WTC11 (cell line): ENCODE measurements around the gene TNS3. TPM values are rescaled to one million over a fixed set of nuclear protein-coding genes. Genes with fewer than 3 reads are reported as not detected.
A peak's percentile ranks its signal among the peaks of the same experiment; 100 is the strongest.

Source experiments
- ATAC-seq: fragments of 200-7000 bp; cut with Tn5 transposase; 2 replicates; pipeline ENCODE4 v1.10.0; 2021; ENCODE audit warnings: mild to moderate bottlenecking, moderate library complexity
- CTCF ChIA-PET: fragments of 300-600 bp; sonication (Branson Sonifier 250); formaldehyde crosslinking; loops from one replicate; lab custom pipeline; 2021; ENCODE audit warnings: antibody characterized with exemption; lab: Charles Lee
- POLR2A ChIA-PET: fragments of 350-600 bp; sonication (Branson Sonifier 250); formaldehyde crosslinking; loops from one replicate; lab custom pipeline; 2021; ENCODE audit warnings: antibody characterized with exemption; lab: Charles Lee
- DNase-seq: peaks from one replicate; pipeline ENCODE4 v3.0.0; 2021; ENCODE audit warnings: low spot score
- H3K27ac Mint-ChIP-seq: 2 replicates; pipeline ENCODE4 v1.8.0; 2021; ENCODE audit warnings: mixed read lengths
- H3K27me3 Mint-ChIP-seq: 2 replicates; pipeline ENCODE4 v1.8.0; 2021; ENCODE audit warnings: low read depth, mild to moderate bottlenecking, moderate library complexity, mixed read lengths
- H3K36me3 Mint-ChIP-seq: 2 replicates; pipeline ENCODE4 v1.8.0; 2021; ENCODE audit warnings: mixed read lengths
- H3K4me1 Mint-ChIP-seq: 2 replicates; pipeline ENCODE4 v1.8.0; 2022; ENCODE audit warnings: mixed read lengths
- H3K4me3 Mint-ChIP-seq: 2 replicates; pipeline ENCODE4 v1.8.0; 2021; ENCODE audit warnings: mild to moderate bottlenecking, moderate library complexity, mixed read lengths
- H3K9me3 Mint-ChIP-seq: 2 replicates; pipeline ENCODE4 v1.8.0; 2021; ENCODE audit warnings: mixed read lengths
- CREB1 ChIP-seq: sonication (generic); formaldehyde crosslinking; IDR thresholded peaks from 2 replicates; pipeline ENCODE4 v1.8.0; 2023; ENCODE audit warnings: mild to moderate bottlenecking, missing genetic modification reagents
- GABPB1 ChIP-seq: sonication (generic); formaldehyde crosslinking; IDR thresholded peaks from 2 replicates; pipeline ENCODE4 v1.8.1; 2023; ENCODE audit warnings: mild to moderate bottlenecking, missing genetic modification reagents
- GRHL2 ChIP-seq: fragments of 250-450 bp; sonication (Bioruptor Pico); IDR thresholded peaks from 2 replicates; pipeline ENCODE4 v1.8.0; 2022; ENCODE audit warnings: mild to moderate bottlenecking, moderate library complexity; ENCODE audit not compliant: insufficient replicate concordance, severe bottlenecking
- IRF2 ChIP-seq: sonication (generic); formaldehyde crosslinking; IDR thresholded peaks from 2 replicates; pipeline ENCODE4 v1.8.0; 2022; ENCODE audit warnings: low read depth, missing genetic modification reagents, borderline replicate concordance
- MYBL2 ChIP-seq: sonication (generic); formaldehyde crosslinking; IDR thresholded peaks from 2 replicates; pipeline ENCODE4 v1.8.1; 2023; ENCODE audit warnings: mild to moderate bottlenecking, moderate library complexity, missing genetic modification reagents
- NFE2L1 ChIP-seq: sonication (generic); formaldehyde crosslinking; IDR thresholded peaks from 2 replicates; pipeline ENCODE4 v1.8.1; 2023; ENCODE audit warnings: missing genetic modification reagents
- SMAD4 ChIP-seq: sonication (generic); formaldehyde crosslinking; IDR thresholded peaks from 2 replicates; pipeline ENCODE4 v1.8.0; 2022; ENCODE audit warnings: mild to moderate bottlenecking, missing genetic modification reagents
- TP53 ChIP-seq: sonication (generic); formaldehyde crosslinking; IDR thresholded peaks from 2 replicates; pipeline ENCODE4 v1.8.1; 2023; ENCODE audit warnings: mild to moderate bottlenecking, missing genetic modification reagents
- total RNA-seq: library from RNA; stranded (reverse); gene quantifications from 3 replicates; pipeline ENCODE4 v1.2.3, GENCODE V29; 2021
- TF ChIP-seq, protein P1 (sequence below): sonication (generic); formaldehyde crosslinking; IDR thresholded peaks from 2 replicates; pipeline ENCODE4 v1.8.1; 2022; ENCODE audit warnings: low read depth, missing genetic modification reagents, borderline replicate concordance
- TF ChIP-seq, protein P2 (sequence below): sonication (generic); formaldehyde crosslinking; IDR thresholded peaks from 2 replicates; pipeline ENCODE4 v1.8.0; 2022; ENCODE audit warnings: mild to moderate bottlenecking, missing genetic modification reagents
- TF ChIP-seq, protein P3 (sequence below): fragments of 250-450 bp; sonication (Bioruptor Pico); conservative IDR thresholded peaks from 2 replicates; pipeline ENCODE4 v1.9.0; 2021; ENCODE audit warnings: mild to moderate bottlenecking
- TF ChIP-seq, protein P4 (sequence below): sonication (generic); formaldehyde crosslinking; IDR thresholded peaks from 2 replicates; pipeline ENCODE4 v1.8.0; 2023; ENCODE audit warnings: mild to moderate bottlenecking, missing genetic modification reagents
- TF ChIP-seq, protein P5 (sequence below): fragments of 250-450 bp; sonication (Bioruptor Pico); IDR thresholded peaks from 2 replicates; pipeline ENCODE4 v1.9.0; 2021; ENCODE audit warnings: mild to moderate bottlenecking
- TF ChIP-seq, protein P6 (sequence below): sonication (generic); formaldehyde crosslinking; IDR thresholded peaks from 2 replicates; pipeline ENCODE4 v1.8.1; 2023; ENCODE audit warnings: mild to moderate bottlenecking, missing genetic modification reagents, moderate library complexity
- TF ChIP-seq, protein P7 (sequence below): sonication (generic); formaldehyde crosslinking; IDR thresholded peaks from 2 replicates; pipeline ENCODE4 v1.8.1; 2023; ENCODE audit warnings: mild to moderate bottlenecking, missing genetic modification reagents, borderline replicate concordance
- TF ChIP-seq, protein P8 (sequence below): fragments of 250-450 bp; sonication (Bioruptor Pico); IDR thresholded peaks from 2 replicates; pipeline ENCODE4 v2.1.2; 2022; ENCODE audit warnings: mild to moderate bottlenecking, moderate library complexity
- TF ChIP-seq, protein P9 (sequence below): fragments of 250-450 bp; sonication (Bioruptor Pico); IDR thresholded peaks from 2 replicates; pipeline ENCODE4 v1.9.0; 2021; ENCODE audit warnings: moderate library complexity, mild to moderate bottlenecking, inconsistent platforms, borderline replicate concordance

The TNS3 gene
- total RNA-seq, 1 experiment from 2014 or later: 37.7 TPM

DNA sequence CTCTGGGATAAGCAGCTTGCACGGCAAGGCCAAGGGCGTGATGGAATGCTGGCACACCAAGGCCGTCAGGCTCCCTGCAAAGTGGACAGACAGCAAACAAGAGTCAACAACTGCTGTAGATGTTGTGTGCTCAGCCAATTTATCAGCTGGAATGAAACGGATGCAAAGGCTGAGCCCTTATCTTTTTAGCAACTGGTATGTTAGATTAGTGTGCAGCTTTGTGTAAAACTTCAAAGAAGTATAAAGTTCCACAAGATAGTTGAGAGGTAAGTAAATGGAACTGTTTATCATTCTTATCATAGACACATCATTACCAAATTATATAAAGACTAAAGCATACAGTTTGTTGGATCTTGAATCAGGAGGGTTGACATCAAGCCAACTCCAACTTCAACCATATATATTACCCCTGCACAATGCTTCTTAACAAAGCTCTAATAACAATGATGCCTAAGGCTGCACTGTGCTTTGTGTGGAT lies 289.0 kb downstream of the TNS3 start:
- no peak overlapping the region for H3K27ac Mint-ChIP-seq
- H3K27me3 Mint-ChIP-seq: no peaks in the 10 kb centered on the region
- CTCF ChIA-PET: no interaction called here
- ATAC-seq: no peak
- H3K36me3 Mint-ChIP-seq: peaks cover 14% of the 10 kb centered on the region
- TF ChIP-seq, protein P1, sequence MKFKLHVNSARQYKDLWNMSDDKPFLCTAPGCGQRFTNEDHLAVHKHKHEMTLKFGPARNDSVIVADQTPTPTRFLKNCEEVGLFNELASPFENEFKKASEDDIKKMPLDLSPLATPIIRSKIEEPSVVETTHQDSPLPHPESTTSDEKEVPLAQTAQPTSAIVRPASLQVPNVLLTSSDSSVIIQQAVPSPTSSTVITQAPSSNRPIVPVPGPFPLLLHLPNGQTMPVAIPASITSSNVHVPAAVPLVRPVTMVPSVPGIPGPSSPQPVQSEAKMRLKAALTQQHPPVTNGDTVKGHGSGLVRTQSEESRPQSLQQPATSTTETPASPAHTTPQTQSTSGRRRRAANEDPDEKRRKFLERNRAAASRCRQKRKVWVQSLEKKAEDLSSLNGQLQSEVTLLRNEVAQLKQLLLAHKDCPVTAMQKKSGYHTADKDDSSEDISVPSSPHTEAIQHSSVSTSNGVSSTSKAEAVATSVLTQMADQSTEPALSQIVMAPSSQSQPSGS: no peak
- 0 out of 2 replicates have a peak, but pooled peaks have one; percentile 30 for TF ChIP-seq GABPB1
- TF ChIP-seq, all 79 proteins: peak for 1
- Mint-ChIP-seq H3K9me3 (no peaks in the 10 kb centered on the region), H3K4me3 (no peak overlapping the region), H3K4me1 (no peaks in the 10 kb centered on the region)
- POLR2A ChIA-PET: no interaction called here
- DNase-seq: no peak

DNA sequence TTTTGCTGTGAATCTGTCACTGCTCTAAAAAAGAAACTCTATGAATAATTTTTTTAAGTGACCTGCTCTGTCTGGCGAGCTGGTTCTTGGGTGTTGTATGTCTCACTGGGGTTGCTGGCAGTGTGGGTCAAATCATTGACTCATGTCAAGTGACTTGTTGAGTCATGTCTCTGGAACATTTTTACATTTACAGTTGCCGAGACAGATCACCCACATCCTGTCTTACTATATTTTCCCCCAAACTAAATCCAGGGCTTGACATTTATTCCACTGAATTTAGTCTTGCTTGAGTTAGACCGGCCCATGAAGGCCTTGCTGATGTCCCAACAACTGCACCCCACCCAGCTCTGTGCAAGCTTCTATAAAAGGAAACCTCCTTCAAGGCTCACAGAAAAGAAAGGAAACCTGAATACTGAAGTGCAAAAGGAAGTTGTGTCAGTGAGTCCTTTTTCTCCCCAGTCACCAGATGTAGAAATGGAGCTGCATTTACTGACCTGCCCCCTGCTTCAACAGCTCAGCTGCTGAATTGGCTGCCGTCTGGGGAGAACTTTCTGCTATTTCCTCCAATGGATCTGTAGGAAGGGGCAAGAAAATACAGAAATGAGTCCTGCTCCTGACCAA lies 290.3 kb downstream of the TNS3 start:
- DNase-seq: no peak
- POLR2A ChIA-PET: no interaction called here
- H3K36me3 Mint-ChIP-seq: peaks cover 14% of the 10 kb centered on the region
- ATAC-seq: no peak
- no peak overlapping the region for H3K27ac Mint-ChIP-seq
- H3K9me3 Mint-ChIP-seq: no peaks in the 10 kb centered on the region
- CTCF ChIA-PET: interaction anchor here (1.6 kb wide), 1 partner anchor 25 kb away, joined by 6 read pairs; no protein-coding TSS in a partner anchor
- H3K4me1 Mint-ChIP-seq: no peaks in the 10 kb centered on the region
- no peaks in the 10 kb centered on the region for H3K27me3 Mint-ChIP-seq
- no peak overlapping the region for H3K4me3 Mint-ChIP-seq
- TF ChIP-seq, protein P2, sequence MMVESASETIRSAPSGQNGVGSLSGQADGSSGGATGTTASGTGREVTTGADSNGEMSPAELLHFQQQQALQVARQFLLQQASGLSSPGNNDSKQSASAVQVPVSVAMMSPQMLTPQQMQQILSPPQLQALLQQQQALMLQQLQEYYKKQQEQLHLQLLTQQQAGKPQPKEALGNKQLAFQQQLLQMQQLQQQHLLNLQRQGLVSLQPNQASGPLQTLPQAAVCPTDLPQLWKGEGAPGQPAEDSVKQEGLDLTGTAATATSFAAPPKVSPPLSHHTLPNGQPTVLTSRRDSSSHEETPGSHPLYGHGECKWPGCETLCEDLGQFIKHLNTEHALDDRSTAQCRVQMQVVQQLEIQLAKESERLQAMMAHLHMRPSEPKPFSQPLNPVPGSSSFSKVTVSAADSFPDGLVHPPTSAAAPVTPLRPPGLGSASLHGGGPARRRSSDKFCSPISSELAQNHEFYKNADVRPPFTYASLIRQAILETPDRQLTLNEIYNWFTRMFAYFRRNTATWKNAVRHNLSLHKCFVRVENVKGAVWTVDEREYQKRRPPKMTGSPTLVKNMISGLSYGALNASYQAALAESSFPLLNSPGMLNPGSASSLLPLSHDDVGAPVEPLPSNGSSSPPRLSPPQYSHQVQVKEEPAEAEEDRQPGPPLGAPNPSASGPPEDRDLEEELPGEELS: no peak
- TF ChIP-seq, protein P3, sequence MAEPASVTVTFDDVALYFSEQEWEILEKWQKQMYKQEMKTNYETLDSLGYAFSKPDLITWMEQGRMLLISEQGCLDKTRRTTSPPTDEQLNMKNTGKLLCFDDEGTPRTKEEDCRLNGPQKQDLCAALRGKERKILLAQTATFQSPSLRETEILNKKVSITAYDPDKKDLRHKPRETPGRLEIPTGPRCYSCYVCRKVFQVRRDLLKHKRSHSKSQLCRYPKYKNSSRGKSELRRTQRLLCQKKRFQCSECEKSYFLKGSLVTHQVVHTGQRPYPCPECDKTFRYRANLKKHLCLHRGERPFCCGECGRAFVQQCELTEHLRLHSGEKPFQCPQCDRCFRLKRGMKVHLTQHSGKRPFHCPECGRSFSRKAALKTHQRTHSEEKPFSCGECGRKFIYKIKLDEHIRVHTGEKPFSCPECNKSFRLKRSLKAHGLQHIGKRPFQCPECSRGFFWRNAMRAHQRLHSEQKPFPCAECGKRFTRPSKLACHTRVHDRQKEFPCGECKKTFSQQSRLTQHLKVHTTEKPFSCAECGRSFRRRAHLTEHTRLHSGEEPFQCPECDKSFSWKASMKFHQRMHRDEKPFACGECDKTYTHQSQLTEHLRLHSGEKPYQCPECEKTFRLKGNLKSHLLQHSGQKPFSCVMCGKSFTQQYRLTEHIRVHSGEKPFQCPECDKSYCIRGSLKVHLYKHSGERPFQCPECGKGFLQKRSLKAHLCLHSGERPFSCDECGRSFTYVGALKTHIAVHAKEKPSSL (CRISPR knock-in tag): no peak
- TF ChIP-seq, protein P4, sequence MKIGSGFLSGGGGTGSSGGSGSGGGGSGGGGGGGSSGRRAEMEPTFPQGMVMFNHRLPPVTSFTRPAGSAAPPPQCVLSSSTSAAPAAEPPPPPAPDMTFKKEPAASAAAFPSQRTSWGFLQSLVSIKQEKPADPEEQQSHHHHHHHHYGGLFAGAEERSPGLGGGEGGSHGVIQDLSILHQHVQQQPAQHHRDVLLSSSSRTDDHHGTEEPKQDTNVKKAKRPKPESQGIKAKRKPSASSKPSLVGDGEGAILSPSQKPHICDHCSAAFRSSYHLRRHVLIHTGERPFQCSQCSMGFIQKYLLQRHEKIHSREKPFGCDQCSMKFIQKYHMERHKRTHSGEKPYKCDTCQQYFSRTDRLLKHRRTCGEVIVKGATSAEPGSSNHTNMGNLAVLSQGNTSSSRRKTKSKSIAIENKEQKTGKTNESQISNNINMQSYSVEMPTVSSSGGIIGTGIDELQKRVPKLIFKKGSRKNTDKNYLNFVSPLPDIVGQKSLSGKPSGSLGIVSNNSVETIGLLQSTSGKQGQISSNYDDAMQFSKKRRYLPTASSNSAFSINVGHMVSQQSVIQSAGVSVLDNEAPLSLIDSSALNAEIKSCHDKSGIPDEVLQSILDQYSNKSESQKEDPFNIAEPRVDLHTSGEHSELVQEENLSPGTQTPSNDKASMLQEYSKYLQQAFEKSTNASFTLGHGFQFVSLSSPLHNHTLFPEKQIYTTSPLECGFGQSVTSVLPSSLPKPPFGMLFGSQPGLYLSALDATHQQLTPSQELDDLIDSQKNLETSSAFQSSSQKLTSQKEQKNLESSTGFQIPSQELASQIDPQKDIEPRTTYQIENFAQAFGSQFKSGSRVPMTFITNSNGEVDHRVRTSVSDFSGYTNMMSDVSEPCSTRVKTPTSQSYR: no peak
- TF ChIP-seq CREB1 (CRISPR knock-in tag) (no peak), SMAD4 (CRISPR knock-in tag) (no peak), GRHL2 (CRISPR knock-in tag) (no peak), TP53 (CRISPR knock-in tag) (no peak), NFE2L1 (no peak), MYBL2 (CRISPR knock-in tag) (no peak), IRF2 (CRISPR knock-in tag) (no peak)
- TF ChIP-seq, protein P5, sequence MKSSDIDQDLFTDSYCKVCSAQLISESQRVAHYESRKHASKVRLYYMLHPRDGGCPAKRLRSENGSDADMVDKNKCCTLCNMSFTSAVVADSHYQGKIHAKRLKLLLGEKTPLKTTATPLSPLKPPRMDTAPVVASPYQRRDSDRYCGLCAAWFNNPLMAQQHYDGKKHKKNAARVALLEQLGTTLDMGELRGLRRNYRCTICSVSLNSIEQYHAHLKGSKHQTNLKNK (CRISPR knock-in tag): no peak
- TF ChIP-seq, protein P6, sequence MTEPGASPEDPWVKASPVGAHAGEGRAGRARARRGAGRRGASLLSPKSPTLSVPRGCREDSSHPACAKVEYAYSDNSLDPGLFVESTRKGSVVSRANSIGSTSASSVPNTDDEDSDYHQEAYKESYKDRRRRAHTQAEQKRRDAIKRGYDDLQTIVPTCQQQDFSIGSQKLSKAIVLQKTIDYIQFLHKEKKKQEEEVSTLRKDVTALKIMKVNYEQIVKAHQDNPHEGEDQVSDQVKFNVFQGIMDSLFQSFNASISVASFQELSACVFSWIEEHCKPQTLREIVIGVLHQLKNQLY: no peak
- TF ChIP-seq, protein P7, sequence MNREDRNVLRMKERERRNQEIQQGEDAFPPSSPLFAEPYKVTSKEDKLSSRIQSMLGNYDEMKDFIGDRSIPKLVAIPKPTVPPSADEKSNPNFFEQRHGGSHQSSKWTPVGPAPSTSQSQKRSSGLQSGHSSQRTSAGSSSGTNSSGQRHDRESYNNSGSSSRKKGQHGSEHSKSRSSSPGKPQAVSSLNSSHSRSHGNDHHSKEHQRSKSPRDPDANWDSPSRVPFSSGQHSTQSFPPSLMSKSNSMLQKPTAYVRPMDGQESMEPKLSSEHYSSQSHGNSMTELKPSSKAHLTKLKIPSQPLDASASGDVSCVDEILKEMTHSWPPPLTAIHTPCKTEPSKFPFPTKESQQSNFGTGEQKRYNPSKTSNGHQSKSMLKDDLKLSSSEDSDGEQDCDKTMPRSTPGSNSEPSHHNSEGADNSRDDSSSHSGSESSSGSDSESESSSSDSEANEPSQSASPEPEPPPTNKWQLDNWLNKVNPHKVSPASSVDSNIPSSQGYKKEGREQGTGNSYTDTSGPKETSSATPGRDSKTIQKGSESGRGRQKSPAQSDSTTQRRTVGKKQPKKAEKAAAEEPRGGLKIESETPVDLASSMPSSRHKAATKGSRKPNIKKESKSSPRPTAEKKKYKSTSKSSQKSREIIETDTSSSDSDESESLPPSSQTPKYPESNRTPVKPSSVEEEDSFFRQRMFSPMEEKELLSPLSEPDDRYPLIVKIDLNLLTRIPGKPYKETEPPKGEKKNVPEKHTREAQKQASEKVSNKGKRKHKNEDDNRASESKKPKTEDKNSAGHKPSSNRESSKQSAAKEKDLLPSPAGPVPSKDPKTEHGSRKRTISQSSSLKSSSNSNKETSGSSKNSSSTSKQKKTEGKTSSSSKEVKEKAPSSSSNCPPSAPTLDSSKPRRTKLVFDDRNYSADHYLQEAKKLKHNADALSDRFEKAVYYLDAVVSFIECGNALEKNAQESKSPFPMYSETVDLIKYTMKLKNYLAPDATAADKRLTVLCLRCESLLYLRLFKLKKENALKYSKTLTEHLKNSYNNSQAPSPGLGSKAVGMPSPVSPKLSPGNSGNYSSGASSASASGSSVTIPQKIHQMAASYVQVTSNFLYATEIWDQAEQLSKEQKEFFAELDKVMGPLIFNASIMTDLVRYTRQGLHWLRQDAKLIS: no peak
- TF ChIP-seq, protein P8, sequence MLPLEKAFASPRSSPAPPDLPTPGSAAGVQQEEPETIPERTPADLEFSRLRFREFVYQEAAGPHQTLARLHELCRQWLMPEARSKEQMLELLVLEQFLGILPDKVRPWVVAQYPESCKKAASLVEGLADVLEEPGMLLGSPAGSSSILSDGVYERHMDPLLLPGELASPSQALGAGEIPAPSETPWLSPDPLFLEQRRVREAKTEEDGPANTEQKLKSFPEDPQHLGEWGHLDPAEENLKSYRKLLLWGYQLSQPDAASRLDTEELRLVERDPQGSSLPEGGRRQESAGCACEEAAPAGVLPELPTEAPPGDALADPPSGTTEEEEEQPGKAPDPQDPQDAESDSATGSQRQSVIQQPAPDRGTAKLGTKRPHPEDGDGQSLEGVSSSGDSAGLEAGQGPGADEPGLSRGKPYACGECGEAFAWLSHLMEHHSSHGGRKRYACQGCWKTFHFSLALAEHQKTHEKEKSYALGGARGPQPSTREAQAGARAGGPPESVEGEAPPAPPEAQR: no peak
- TF ChIP-seq, protein P9, sequence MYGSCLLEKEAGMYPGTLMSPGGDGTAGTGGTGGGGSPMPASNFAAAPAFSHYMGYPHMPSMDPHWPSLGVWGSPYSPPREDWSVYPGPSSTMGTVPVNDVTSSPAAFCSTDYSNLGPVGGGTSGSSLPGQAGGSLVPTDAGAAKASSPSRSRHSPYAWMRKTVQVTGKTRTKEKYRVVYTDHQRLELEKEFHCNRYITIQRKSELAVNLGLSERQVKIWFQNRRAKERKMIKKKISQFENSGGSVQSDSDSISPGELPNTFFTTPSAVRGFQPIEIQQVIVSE (CRISPR knock-in tag): no peak
